ENCODE results near the gene ZMYND8. TPM values are rescaled to one million over a fixed set of nuclear protein-coding genes. Genes with fewer than 3 reads are reported as not detected.

ZMYND8 gene
- total and polyA plus RNA-seq, 2 of the 8 experiments (the other 6 are each of a cell fraction or from before 2014, with no cell fraction given): 50.5 to 163 TPM

DNA sequence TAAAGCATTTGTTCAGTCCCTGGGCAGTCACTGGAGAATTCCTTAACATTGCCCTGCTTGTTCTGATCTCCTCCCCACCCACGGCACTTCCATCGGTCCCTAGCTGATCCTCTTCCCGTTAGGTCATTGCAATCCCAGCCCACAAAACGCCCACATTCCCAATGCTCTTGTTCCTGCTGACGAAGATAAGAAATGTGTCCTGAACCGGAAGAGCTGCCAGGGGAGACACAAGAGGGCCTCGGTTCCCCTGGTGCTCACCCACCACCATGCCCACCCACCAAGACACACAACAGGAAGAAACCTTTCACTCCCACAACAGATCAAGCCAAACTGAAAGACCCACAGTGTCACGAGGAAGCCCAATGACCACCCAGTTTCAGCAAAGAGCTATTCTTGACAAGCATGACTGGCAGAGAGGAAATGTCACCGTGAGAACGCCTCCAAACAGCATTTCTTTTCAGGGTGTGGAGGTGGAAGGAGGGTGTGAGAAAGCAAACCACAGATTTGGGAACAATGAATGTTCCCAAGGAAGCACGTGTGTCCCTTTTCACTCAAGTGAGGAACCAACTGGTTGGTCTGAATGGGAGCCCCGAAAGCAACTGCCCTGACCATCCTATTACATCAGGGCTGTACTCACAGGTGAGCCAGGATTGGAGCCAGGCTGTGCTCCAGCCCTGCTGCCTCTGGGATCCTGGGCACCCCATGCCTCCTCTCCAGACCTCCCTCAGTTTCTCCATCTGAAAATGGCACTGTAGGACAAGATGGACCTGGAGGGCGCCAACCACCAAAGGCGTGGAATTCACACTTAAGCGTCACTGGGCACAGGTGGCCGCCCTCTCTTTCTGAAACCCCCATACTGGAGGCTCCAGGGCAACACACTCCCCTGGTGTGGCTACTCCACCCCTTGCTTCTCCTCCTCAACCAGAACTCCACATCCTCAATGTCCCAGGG, 97.5 kb downstream of the ZMYND8 start:
- H2BK12ac ChIP-seq (ENCODE audit: low read depth, low read length): no peak overlapping the region
- no peak overlapping the region for H3K18ac ChIP-seq (ENCODE audit: extremely low read depth, low read length)
- ChIA-PET CTCF (ENCODE audit: partially characterized antibody) (interaction anchor here (1.2 to 1.7 kb wide), 2 partner anchors 13 to 20 kb away, joined by 5 to 11 read pairs; no protein-coding TSS in a partner anchor), POLR2A (ENCODE audit: partially characterized antibody) (interaction anchor here (1.1 to 2.1 kb wide), 3 partner anchors 12 to 15 kb away, joined by 3 to 7 read pairs (median 4); no protein-coding TSS in a partner anchor)
- H2BK5ac ChIP-seq (ENCODE audit: low read depth, low read length): peak overlapping the region; percentile 62; the same call in 1 of the 2 replicates
- H2BK120ac ChIP-seq (replicated peaks; ENCODE audit: low read depth, low read length): no peak overlapping the region
- H2AFZ ChIP-seq (ENCODE audit: low read length): no peak overlapping the region
- peaks cover 15 to 75% (median 62%) of the 10 kb centered on the region in 4 experiments; a peak in 7 of 8 replicates for H3K36me3 ChIP-seq (ENCODE audit: control insufficient read depth in 2 of 4, insufficient read depth in 4 of 4, low read length in 3 of 4)
- no peak overlapping the region for H3K4ac ChIP-seq (replicated peaks; ENCODE audit: insufficient read length, low read depth, low read length)
- FAIRE-seq (no peak), DNase-seq (ENCODE audit: low read depth in 1 of 2, low spot score in 2 of 2) (no peak)
- peaks cover 0 to 71% of the 10 kb centered on the region in 2 experiments; a peak in 2 of 4 replicates for H3K79me2 ChIP-seq (ENCODE audit: control insufficient read depth in 1 of 2, insufficient read depth in 2 of 2, low read length in 2 of 2)
- H3K14ac ChIP-seq (ENCODE audit: insufficient read length): no peak overlapping the region
- no peak overlapping the region; a peak in 1 of 7 replicates for H3K9ac ChIP-seq (replicated peaks in 1 of 4; ENCODE audit: extremely low read depth in 1 of 4, low read depth in 3 of 4, low read length in 3 of 4)
- no peak overlapping the region for H3K4me3 ChIP-seq (ENCODE audit: extremely low read depth in 1 of 4, insufficient read depth in 2 of 4, low read depth in 3 of 4, low read length in 4 of 4)
- H3K4me2 ChIP-seq (ENCODE audit: insufficient read depth in 1 of 2, low read depth in 2 of 2, low read length in 2 of 2): no peak overlapping the region
- H4K91ac ChIP-seq (replicated peaks; ENCODE audit: insufficient read length, low read length): no peak overlapping the region
- H3K9me3 ChIP-seq (ENCODE audit: insufficient read depth in 2 of 2, low read depth in 1 of 2, low read length in 1 of 2): no peaks in the 10 kb centered on the region
- H4K8ac ChIP-seq (ENCODE audit: extremely low read depth, insufficient read depth, low read length): no peak overlapping the region
- H3K4me1 ChIP-seq (replicated peaks in 1 of 4; ENCODE audit: control insufficient read depth in 3 of 4, insufficient read depth in 4 of 4, low read length in 3 of 4): no peaks in the 10 kb centered on the region
- H3K27ac ChIP-seq (ENCODE audit: low read depth, low read length): 0 out of 2 replicates have a peak overlapping the region, but pooled peaks have one; percentile 23
- no peak overlapping the region for H2BK20ac ChIP-seq (ENCODE audit: low read length)
- peaks cover 2 to 6% of the 10 kb centered on the region in 2 experiments for H4K20me1 ChIP-seq (replicated peaks in 1 of 2; ENCODE audit: control insufficient read depth in 1 of 2, insufficient read depth in 2 of 2, low read length in 2 of 2)
- WGBS, 2 experiments (ENCODE audit: extremely low coverage in 1 of 2, insufficient coverage in 1 of 2, insufficient read length in 1 of 2, insufficient replicate concordance in 2 of 2, low coverage in 1 of 2, low lambda C conversion rate in 2 of 2, missing lambda C conversion rate in 1 of 2): 91% methylated on average over 16 of the region's 16 CpGs; no CpG with 5 or more reads in 1 of the 2 experiments
- no peak overlapping the region for H2AK5ac ChIP-seq (ENCODE audit: low read depth, low read length)
- no peak overlapping the region for H2BK15ac ChIP-seq (ENCODE audit: low read length)
- no peaks in the 10 kb centered on the region for H3K27me3 ChIP-seq (replicated peaks in 1 of 4; ENCODE audit: control insufficient read depth in 3 of 4, extremely low read depth in 1 of 4, insufficient read depth in 3 of 4, low read length in 3 of 4)
- H3K56ac ChIP-seq (replicated peaks; ENCODE audit: insufficient read length, low read depth, low read length): no peak overlapping the region
- no peak overlapping the region for H3K23ac ChIP-seq (ENCODE audit: insufficient read length)
- H3K79me1 ChIP-seq (ENCODE audit: low read depth, low read length): peaks cover 6% of the 10 kb centered on the region; the same call in 1 of the 2 replicates
- peaks cover 3% of the 10 kb centered on the region; the same call in 1 of the 2 replicates for H3K23me2 ChIP-seq (ENCODE audit: low read depth, low read length)
- H4K5ac ChIP-seq (ENCODE audit: insufficient read length, low read depth, low read length): no peak overlapping the region
- TF ChIP-seq TCF12 (IDR thresholded peaks at IDR 0.05; ENCODE audit: low read depth, low read length): no peak
- TF ChIP-seq GABPA (IDR thresholded peaks at IDR 0.05; ENCODE audit: borderline replicate concordance, insufficient read depth, low read length): no peak
- TF ChIP-seq POLR2AphosphoS5 (IDR thresholded peaks at IDR 0.05; ENCODE audit: low read depth, low read length): no peak
- no peak for TF ChIP-seq KDM1A (IDR thresholded peaks at IDR 0.05; ENCODE audit: borderline replicate concordance, low read length)
- TF ChIP-seq PHF8 (conservative IDR thresholded peaks at IDR 0.05; ENCODE audit: low read depth, low read length): no peak
- no peak for TF ChIP-seq SRF (IDR thresholded peaks at IDR 0.05; ENCODE audit: low read depth, low read length)
- TF ChIP-seq JUN (IDR thresholded peaks at IDR 0.05; ENCODE audit: low read depth, low read length): no peak
- TF ChIP-seq BCL11A (IDR thresholded peaks at IDR 0.05; ENCODE audit: low read depth in 2 of 2, low read length in 2 of 2): no peak
- TF ChIP-seq, protein P1, sequence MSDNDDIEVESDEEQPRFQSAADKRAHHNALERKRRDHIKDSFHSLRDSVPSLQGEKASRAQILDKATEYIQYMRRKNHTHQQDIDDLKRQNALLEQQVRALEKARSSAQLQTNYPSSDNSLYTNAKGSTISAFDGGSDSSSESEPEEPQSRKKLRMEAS (IDR thresholded peaks at IDR 0.05): no peak
- TF ChIP-seq SP1 (IDR thresholded peaks at IDR 0.05; ENCODE audit: low read depth, low read length): no peak
- no peak for TF ChIP-seq RXRA (IDR thresholded peaks at IDR 0.05; ENCODE audit: insufficient read depth, low read depth, low read length)
- TF ChIP-seq SIRT6 (IDR thresholded peaks at IDR 0.05; ENCODE audit: low read length): no peak

All from H1 (cell line).